Head of caudate nucleus (tissue), 42 donors: Measurements from ENCODE around the gene PTPRD.

Experiments
- DNase-seq, 42 donors: peaks; one replicate each; pipeline versions ENCODE4 v3.0.0 to v3.0.0-alpha.2; 2020 to 2021; ENCODE audit warnings: mixed read lengths in 7 of 42
- intact Hi-C: fragments of 100-400 bp; cut with DNase I; formaldehyde crosslinking; loops from one replicate; pipeline ENCODE4 v1.15.0; 2022

PTPRD gene

DNA sequence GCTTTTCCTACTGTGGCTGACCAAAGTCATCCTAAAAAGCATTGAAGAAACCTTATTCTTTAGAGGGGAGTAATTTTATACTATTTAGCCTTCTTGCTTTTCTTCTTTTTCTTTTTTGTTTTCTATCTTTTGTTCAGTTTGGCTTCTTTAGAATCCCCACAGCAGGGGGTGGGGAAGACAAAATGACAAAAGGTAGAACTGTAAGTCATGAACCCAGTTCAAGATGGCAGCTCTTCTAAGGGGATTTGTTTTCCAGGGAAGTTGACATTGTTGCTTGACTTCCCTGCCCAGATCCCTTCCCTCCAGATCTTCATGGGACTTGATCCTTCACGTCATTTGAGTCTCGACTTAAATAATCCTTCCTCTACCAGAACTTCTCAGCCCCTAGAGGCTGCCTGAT is 2120.8 kb downstream of the PTPRD start:
- DNase-seq: no peak
- intact Hi-C loops: no loop called here

- intact Hi-C loops: no loop called here
- DNase-seq: no peak
These were observed 2121.2 kb downstream of the PTPRD start for GRCh38 chr9:8491563-8491962.

- intact Hi-C loops: no loop called here
- no peak for DNase-seq
These were observed 2123.0 kb downstream of the PTPRD start for GRCh38 chr9:8489835-8490234.

- DNase-seq: peak in 21 of 42 donors; percentile 21 to 77 (median 44)
- intact Hi-C loops: no loop called here
These were observed 2126.7 kb downstream of the PTPRD start for GRCh38 chr9:8486095-8486494.

DNA sequence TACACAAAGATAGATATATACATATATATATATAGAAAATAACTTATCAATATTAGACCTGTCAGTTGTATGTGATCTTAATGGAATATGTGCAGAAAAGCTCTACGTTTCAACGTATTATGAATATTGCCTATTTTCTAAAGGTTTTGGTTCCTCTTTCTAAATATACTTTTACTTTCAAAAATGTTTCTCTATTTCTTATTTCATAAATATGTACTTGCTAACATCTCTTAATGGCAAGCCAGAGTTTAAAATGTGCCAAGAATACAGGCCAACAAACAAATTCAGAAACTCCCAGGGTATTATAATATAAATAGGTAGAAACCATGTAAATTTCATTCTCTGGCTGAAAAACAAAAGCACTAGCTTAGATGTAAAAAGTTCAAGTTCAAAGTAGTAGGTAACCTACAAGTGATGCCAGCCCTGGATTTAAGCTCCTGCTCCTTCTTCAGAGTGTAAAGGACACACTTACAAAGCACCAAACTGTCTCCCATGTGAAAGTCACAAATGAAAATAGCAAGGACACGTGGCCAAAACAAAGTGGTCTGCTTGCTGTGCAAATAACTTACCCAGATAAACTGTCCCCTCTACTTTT is 2128.1 kb downstream of the PTPRD start:
- intact Hi-C loops: no loop called here
- no peak for DNase-seq

DNA sequence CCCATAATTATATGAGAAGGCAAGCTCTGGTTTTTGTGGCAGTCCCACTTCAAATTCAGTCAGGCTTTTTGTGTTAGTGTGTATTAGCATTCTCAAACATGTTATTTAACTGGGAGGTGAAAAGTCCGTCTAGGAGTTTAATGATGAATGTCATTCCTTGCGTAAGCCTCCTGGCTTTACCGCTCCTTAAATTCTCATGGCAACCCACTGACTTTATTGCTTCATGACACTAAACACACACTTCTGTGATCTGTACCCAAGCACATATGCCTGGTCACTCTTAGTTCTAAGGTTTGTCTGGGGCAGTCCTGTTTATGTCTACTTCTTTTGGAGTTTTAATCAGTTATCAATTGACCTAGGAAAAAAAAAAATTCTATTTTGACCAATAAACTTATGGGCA is 2135.4 kb downstream of the PTPRD start:
- no peak for DNase-seq
- intact Hi-C loops: no loop called here

DNA sequence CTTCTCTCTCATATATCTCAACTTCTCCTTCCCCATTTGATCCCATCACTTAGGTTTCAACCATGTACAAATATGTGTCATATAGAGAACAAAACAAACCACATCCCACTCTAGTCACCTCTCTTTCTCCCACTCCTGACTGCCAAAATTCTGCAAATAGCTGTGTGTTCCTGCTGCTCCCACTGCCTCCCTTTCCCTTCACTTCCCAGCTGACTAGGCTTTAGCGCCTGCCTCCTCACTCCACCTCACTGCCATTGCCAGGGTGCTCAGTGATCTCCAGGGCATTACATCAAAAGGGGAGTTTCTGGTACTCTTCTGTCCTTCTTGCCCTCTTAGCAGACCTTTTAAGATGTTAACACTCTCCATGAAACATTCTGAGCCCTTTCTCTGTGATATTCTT is 2137.9 kb downstream of the PTPRD start:
- DNase-seq: peak in 6 of 42 donors; percentile 18 to 57 (median 26)
- intact Hi-C loops: no loop called here

GRCh38 chr9:8473244-8474020 is 2139.4 kb downstream of the PTPRD start:
- DNase-seq: peak in 4 of 42 donors; percentile 23 to 55 (median 34)
- intact Hi-C loops: no loop called here

- intact Hi-C loops: no loop called here
- DNase-seq: no peak
These were observed 2144.7 kb downstream of the PTPRD start for GRCh38 chr9:8468045-8468637.

GRCh38 chr9:8457816-8458215 is 2155.0 kb downstream of the PTPRD start:
- intact Hi-C loops: no loop called here
- no peak for DNase-seq

DNA sequence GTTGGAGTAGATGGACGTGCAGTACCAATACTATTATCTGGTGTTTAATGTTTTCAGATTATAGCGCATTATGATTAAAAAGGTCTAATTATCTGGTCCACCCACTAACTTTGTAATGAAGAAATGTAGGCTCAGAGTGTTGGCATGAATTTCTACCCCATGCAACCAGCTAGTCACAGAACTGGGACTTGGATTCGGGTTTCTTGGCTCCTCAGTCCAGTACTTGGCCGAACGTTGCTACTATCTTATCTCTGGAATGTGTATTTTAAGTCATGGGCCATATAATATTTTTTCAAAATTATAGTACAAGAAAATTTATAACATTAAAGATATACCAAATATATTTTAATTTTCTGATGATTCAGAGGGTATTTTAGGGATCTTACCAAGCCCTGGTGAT is 2155.7 kb downstream of the PTPRD start:
- intact Hi-C loops: no loop called here
- no peak for DNase-seq

GRCh38 chr9:8456344-8456743 is 2156.5 kb downstream of the PTPRD start:
- DNase-seq: no peak
- intact Hi-C loops: no loop called here

GRCh38 chr9:8450810-8451545 is 2161.8 kb downstream of the PTPRD start:
- intact Hi-C loops: no loop called here
- DNase-seq: no peak

- intact Hi-C loops: no loop called here
- DNase-seq: no peak
These were observed 2164.6 kb downstream of the PTPRD start for GRCh38 chr9:8448226-8448625.

- intact Hi-C loops: no loop called here
- no peak for DNase-seq
These were observed 2165.2 kb downstream of the PTPRD start for GRCh38 chr9:8447601-8448000.

GRCh38 chr9:8437876-8438275 is 2174.9 kb downstream of the PTPRD start:
- intact Hi-C loops: no loop called here
- no peak for DNase-seq

DNA sequence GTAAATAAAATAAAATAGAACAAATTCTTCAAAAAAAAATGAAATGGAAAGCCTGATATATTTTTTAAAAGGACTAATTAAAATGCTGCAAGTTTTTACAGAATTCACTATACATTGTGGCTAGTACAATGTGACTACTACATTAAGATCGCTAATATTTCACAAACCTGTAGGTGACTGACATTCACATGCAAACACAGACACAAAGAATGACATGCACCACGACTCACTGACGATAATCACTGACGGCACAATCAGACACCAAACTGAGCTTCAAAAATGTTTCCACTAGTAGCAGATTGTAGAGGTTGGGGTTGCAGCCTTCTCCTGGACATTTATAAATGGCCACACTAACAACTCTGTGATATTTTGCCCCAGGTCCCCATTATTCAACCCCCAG is 2175.5 kb downstream of the PTPRD start:
- intact Hi-C loops: no loop called here
- DNase-seq: no peak

GRCh38 chr9:8436786-8437185 is 2176.0 kb downstream of the PTPRD start:
- no peak for DNase-seq
- intact Hi-C loops: no loop called here

GRCh38 chr9:8434621-8435020 is 2178.2 kb downstream of the PTPRD start:
- no peak for DNase-seq

GRCh38 chr9:8432224-8432623 is 2180.6 kb downstream of the PTPRD start:
- intact Hi-C loops: no loop called here
- no peak for DNase-seq

More at GRCh38 chr9:8434621-8435020, 2178.2 kb downstream of the PTPRD start:
- intact Hi-C loops: no loop called here
